Measurements from ENCODE around the gene DNAJC4. TPM values are rescaled to one million over a fixed set of nuclear protein-coding genes. Genes with fewer than 3 reads are reported as not detected.

Gene DNAJC4
- total and polyA plus RNA-seq, 9 of the 15 experiments (the other 6 are each of a cell fraction or from before 2014, with no cell fraction given), result 4.0 to 32.6 (median 19.9) TPM

DNA sequence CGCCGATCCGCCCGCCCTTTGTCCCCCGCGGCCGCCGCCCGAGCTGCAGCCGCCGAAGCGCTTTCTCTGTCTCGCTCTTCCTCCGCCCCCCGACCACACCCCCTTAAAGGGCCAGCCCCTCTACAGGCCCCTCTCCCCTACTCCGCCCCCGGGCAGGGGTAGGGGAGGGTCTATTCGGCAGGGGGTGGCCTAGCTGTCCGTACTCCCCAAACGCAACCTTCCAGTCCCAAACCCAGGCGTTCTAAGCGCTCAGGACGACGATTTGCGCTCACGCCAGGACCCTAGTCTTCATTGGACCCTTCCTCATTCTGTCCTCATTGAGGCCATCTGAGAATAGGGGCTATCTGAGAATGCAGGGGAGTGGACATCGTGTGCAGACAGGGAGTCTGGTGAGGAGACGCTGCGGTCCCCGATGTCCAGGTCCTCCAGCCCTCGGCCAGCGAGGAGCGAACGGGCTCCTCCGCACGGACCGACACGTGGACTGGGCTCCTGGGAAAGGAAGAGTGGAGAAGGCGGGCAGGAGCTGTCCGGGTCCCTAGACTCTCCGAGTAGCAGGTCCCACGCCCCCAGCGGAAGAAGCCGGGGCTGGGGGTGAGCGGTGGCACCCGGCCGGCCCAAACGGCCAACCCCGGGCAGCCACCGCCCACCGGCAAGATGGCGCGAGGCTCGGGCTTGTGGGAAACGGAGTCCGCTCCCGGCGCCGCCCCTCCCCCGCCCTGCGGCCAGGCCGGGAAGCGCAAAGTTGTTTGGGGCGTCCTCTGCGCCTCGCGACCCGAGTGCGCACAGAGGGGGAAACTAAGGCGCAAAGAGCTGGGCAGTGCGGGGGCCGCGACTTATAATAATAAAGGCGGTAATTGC lies 16.8 kb downstream of the DNAJC4 start, which contains the start of gene PPP1R14B (continued):
- TF ChIP-seq TAF9B (IDR thresholded peaks at IDR 0.05; ENCODE audit: partially characterized antibody) (no peak), SUPT5H (IDR thresholded peaks at IDR 0.05) (peak; percentile 87), CEBPB (tag; IDR thresholded peaks at IDR 0.05) (no peak), SRSF1 (IDR thresholded peaks at IDR 0.05; ENCODE audit: low read depth, low read length) (no peak), STAT5A (IDR thresholded peaks at IDR 0.05; ENCODE audit: borderline replicate concordance, low read length) (no peak), RBM22 (IDR thresholded peaks at IDR 0.05; ENCODE audit: low read depth, low read length, poor library complexity, severe bottlenecking) (peak; percentile 54), ASH1L (IDR thresholded peaks at IDR 0.05; ENCODE audit: borderline replicate concordance, low read depth, partially characterized antibody) (no peak), FOS (IDR thresholded peaks at IDR 0.05; ENCODE audit: extremely low read depth, insufficient read length) (no peak), MITF (IDR thresholded peaks at IDR 0.05) (no peak), RB1 (IDR thresholded peaks at IDR 0.05; ENCODE audit: low read depth) (peak; percentile 89), NKRF (IDR thresholded peaks at IDR 0.05; ENCODE audit: borderline replicate concordance) (peak; percentile 94), MCM2 (IDR thresholded peaks at IDR 0.05; ENCODE audit: low read depth) (no peak), ADNP (tag; IDR thresholded peaks at IDR 0.05) (no peak), XRCC5 (IDR thresholded peaks at IDR 0.05; ENCODE audit: low read depth, low read length) (peak; percentile 78; the same call in 1 of the 2 replicates), CBX5 (IDR thresholded peaks at IDR 0.05; ENCODE audit: borderline replicate concordance, low read depth) (no peak), ZNF695 (CRISPR knock-in tag; IDR thresholded peaks at IDR 0.05) (0 out of 2 replicates have a peak, but pooled peaks have one; percentile 16), NFIC (IDR thresholded peaks at IDR 0.05) (no peak), NFATC3 (IDR thresholded peaks at IDR 0.05) (no peak), ZNF316 (IDR thresholded peaks at IDR 0.05) (no peak), EWSR1 (IDR thresholded peaks at IDR 0.05; ENCODE audit: borderline replicate concordance, low read depth, partially characterized antibody) (no peak), LCOR (CRISPR knock-in tag; IDR thresholded peaks at IDR 0.05) (0 out of 2 replicates have a peak, but pooled peaks have one; percentile 64), HNRNPL (IDR thresholded peaks at IDR 0.05; ENCODE audit: low read depth, low read length) (peak; percentile 96), HLTF (IDR thresholded peaks at IDR 0.05) (no peak), LARP7 (IDR thresholded peaks at IDR 0.05) (no peak), RBM39 (optimal IDR thresholded peaks at IDR 0.05; ENCODE audit: low read depth, low read length) (peak; percentile 62)
- TF ChIP-seq, protein P1, sequence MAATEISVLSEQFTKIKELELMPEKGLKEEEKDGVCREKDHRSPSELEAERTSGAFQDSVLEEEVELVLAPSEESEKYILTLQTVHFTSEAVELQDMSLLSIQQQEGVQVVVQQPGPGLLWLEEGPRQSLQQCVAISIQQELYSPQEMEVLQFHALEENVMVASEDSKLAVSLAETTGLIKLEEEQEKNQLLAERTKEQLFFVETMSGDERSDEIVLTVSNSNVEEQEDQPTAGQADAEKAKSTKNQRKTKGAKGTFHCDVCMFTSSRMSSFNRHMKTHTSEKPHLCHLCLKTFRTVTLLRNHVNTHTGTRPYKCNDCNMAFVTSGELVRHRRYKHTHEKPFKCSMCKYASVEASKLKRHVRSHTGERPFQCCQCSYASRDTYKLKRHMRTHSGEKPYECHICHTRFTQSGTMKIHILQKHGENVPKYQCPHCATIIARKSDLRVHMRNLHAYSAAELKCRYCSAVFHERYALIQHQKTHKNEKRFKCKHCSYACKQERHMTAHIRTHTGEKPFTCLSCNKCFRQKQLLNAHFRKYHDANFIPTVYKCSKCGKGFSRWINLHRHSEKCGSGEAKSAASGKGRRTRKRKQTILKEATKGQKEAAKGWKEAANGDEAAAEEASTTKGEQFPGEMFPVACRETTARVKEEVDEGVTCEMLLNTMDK (IDR thresholded peaks at IDR 0.05; ENCODE audit: borderline replicate concordance, insufficient read depth, low read depth, low read length, poor library complexity, severe bottlenecking), result peak; percentile 89
